Effector memory CD4-positive, alpha-beta T cell (primary cell): ENCODE results near the gene GREB1.
"Not testable (repeated sequence)": the region's sequence is repeated elsewhere in the genome, so short reads cannot be mapped to it uniquely, and the experiment has no call there.

ENCODE experiments used
- DNase-seq, 3 donors: peaks; one replicate each; pipeline ENCODE4 v3.0.0-alpha.2; 2020
- H3K27ac ChIP-seq: 2 replicates; pipeline ENCODE4 v1.7.0; 2013; ENCODE audit warnings: mild to moderate bottlenecking, low read length, moderate library complexity; ENCODE audit not compliant: insufficient read depth, poor library complexity, severe bottlenecking
- H3K27me3 ChIP-seq: replicated peaks from 2 replicates; pipeline ENCODE4 v1.7.0; 2013; ENCODE audit warnings: mild to moderate bottlenecking, low read length; ENCODE audit not compliant: insufficient read depth, control insufficient read depth, poor library complexity, severe bottlenecking
- H3K36me3 ChIP-seq: 2 replicates; pipeline ENCODE4 v1.7.0; 2013; ENCODE audit warnings: mild to moderate bottlenecking, low read length, moderate library complexity; ENCODE audit not compliant: control insufficient read depth, insufficient read depth
- H3K4me1 ChIP-seq: 2 replicates; pipeline ENCODE4 v1.7.0; 2013; ENCODE audit warnings: low read length, mild to moderate bottlenecking; ENCODE audit not compliant: control insufficient read depth, insufficient read depth, poor library complexity, severe bottlenecking
- H3K4me3 ChIP-seq: 2 replicates; pipeline ENCODE4 v1.7.0; 2013; ENCODE audit warnings: low read length, low read depth, mild to moderate bottlenecking; ENCODE audit not compliant: insufficient read depth, poor library complexity, severe bottlenecking
- H3K9me3 ChIP-seq: 2 replicates; pipeline ENCODE4 v1.7.0; 2013; ENCODE audit warnings: mild to moderate bottlenecking, low read length, moderate library complexity; ENCODE audit not compliant: control insufficient read depth

GREB1 gene

GRCh38 chr2:11660396-11660795, 126.6 kb downstream of the GREB1 start:
- H3K9me3 ChIP-seq, H3K4me3 ChIP-seq, H3K27ac ChIP-seq, H3K27me3 ChIP-seq, H3K4me1 ChIP-seq, H3K36me3 ChIP-seq, DNase-seq: not testable (repeated sequence)

GRCh38 chr2:11661891-11662435, 128.1 kb downstream of the GREB1 start:
- no peak overlapping the region for H3K4me3 ChIP-seq
- H3K4me1 ChIP-seq = no peaks in the 10 kb centered on the region
- H3K9me3 ChIP-seq = no peaks in the 10 kb centered on the region
- no peaks in the 10 kb centered on the region for H3K27me3 ChIP-seq
- H3K27ac ChIP-seq = no peak overlapping the region
- no peaks in the 10 kb centered on the region for H3K36me3 ChIP-seq
- no peak for DNase-seq

GRCh38 chr2:11662882-11663281, 129.0 kb downstream of the GREB1 start:
- DNase-seq = no peak
- H3K27ac ChIP-seq = no peak overlapping the region
- no peaks in the 10 kb centered on the region for H3K4me1 ChIP-seq
- no peaks in the 10 kb centered on the region for H3K27me3 ChIP-seq
- no peaks in the 10 kb centered on the region for H3K36me3 ChIP-seq
- no peak overlapping the region for H3K4me3 ChIP-seq
- H3K9me3 ChIP-seq = no peaks in the 10 kb centered on the region

- DNase-seq = no peak
- Histone ChIP-seq H3K27me3 (no peaks in the 10 kb centered on the region), H3K4me3 (no peak overlapping the region), H3K4me1 (no peaks in the 10 kb centered on the region), H3K9me3 (no peaks in the 10 kb centered on the region), H3K27ac (no peak overlapping the region), H3K36me3 (no peaks in the 10 kb centered on the region)
Measured at GRCh38 chr2:11663427-11663826, 129.6 kb downstream of the GREB1 start.

GRCh38 chr2:11665028-11665427, 131.2 kb downstream of the GREB1 start:
- H3K27ac ChIP-seq = no peak overlapping the region
- no peaks in the 10 kb centered on the region for H3K27me3 ChIP-seq
- DNase-seq = no peak
- H3K9me3 ChIP-seq = no peaks in the 10 kb centered on the region
- no peaks in the 10 kb centered on the region for H3K4me1 ChIP-seq
- H3K4me3 ChIP-seq = no peak overlapping the region
- no peaks in the 10 kb centered on the region for H3K36me3 ChIP-seq

GRCh38 chr2:11665510-11666362, 131.9 kb downstream of the GREB1 start:
- H3K4me3 ChIP-seq = no peak overlapping the region
- H3K27me3 ChIP-seq = no peaks in the 10 kb centered on the region
- H3K9me3 ChIP-seq = no peaks in the 10 kb centered on the region
- DNase-seq = no peak
- H3K36me3 ChIP-seq = no peaks in the 10 kb centered on the region
- H3K4me1 ChIP-seq = no peaks in the 10 kb centered on the region
- H3K27ac ChIP-seq = no peak overlapping the region

GRCh38 chr2:11667194-11667593, 133.3 kb downstream of the GREB1 start:
- no peaks in the 10 kb centered on the region for H3K4me1 ChIP-seq
- H3K9me3 ChIP-seq = no peaks in the 10 kb centered on the region
- H3K4me3 ChIP-seq = no peak overlapping the region
- no peak for DNase-seq
- no peaks in the 10 kb centered on the region for H3K36me3 ChIP-seq
- H3K27me3 ChIP-seq = no peaks in the 10 kb centered on the region
- H3K27ac ChIP-seq = no peak overlapping the region

GRCh38 chr2:11667866-11668637, 134.2 kb downstream of the GREB1 start:
- no peaks in the 10 kb centered on the region for H3K4me1 ChIP-seq
- H3K27ac ChIP-seq = no peak overlapping the region
- no peak for DNase-seq
- H3K9me3 ChIP-seq = no peaks in the 10 kb centered on the region
- no peaks in the 10 kb centered on the region for H3K27me3 ChIP-seq
- no peaks in the 10 kb centered on the region for H3K36me3 ChIP-seq
- no peak overlapping the region for H3K4me3 ChIP-seq

- no peak within 1 kb of the TSS for H3K27ac ChIP-seq
- H3K4me1 ChIP-seq = no peaks in the 10 kb centered on the region
- no peak within 1 kb of the TSS for H3K4me3 ChIP-seq
- DNase-seq = no peak
- H3K27me3 ChIP-seq = no peaks in the 10 kb centered on the region
- H3K36me3 ChIP-seq = no peaks in the 10 kb centered on the region
- H3K9me3 ChIP-seq = no peaks in the 10 kb centered on the region
Measured at GRCh38 chr2:11669454-11670291, 135.8 kb downstream of the GREB1 start, which contains the start of gene NTSR2. NTSR2 (minus strand) TSS chr2:11670195; CDS start chr2:11670129, 66 bp downstream.
